ENCODE results near the gene MTF2.
"Not testable (repeated sequence)": the region's sequence is repeated elsewhere in the genome, so short reads cannot be mapped to it uniquely, and the experiment has no call there.

MTF2 gene

GRCh38 chr1:93171549-93172034, 92.5 kb downstream of the MTF2 start:
- TF ChIP-seq CTCF (IDR thresholded peaks at IDR 0.05; ENCODE audit: low read depth, low read length), result no peak
- H3K4me3 ChIP-seq (ENCODE audit: low read depth, low read length), result no peak overlapping the region

- TF ChIP-seq CTCF (IDR thresholded peaks at IDR 0.05; ENCODE audit: low read depth, low read length), result no peak
These were observed 93.7 kb downstream of the MTF2 start for GRCh38 chr1:93172778-93173177.

GRCh38 chr1:93174638-93175037, 95.6 kb downstream of the MTF2 start:
- H3K4me3 ChIP-seq (ENCODE audit: low read depth, low read length), result not testable (repeated sequence)

More at GRCh38 chr1:93172778-93173177, 93.7 kb downstream of the MTF2 start:
- no peak overlapping the region for H3K4me3 ChIP-seq (ENCODE audit: low read depth, low read length)

GRCh38 chr1:93177991-93178390, 98.9 kb downstream of the MTF2 start:
- peak overlapping the region; percentile 98 for H3K4me3 ChIP-seq (ENCODE audit: low read depth, low read length)
- no peak for TF ChIP-seq CTCF (IDR thresholded peaks at IDR 0.05; ENCODE audit: low read depth, low read length)

- no peak for TF ChIP-seq CTCF (IDR thresholded peaks at IDR 0.05; ENCODE audit: low read depth, low read length)
- H3K4me3 ChIP-seq (ENCODE audit: low read depth, low read length), result peak overlapping the region; percentile 98
These were observed 99.3 kb downstream of the MTF2 start for GRCh38 chr1:93178418-93178817.

- TF ChIP-seq CTCF (IDR thresholded peaks at IDR 0.05; ENCODE audit: low read depth, low read length), result no peak; the same call in 1 of the 2 replicates
- peak within 1 kb of the TSS; percentile 98 for H3K4me3 ChIP-seq (ENCODE audit: low read depth, low read length)
These were observed 101.0 kb downstream of the MTF2 start, which contains the start of gene TMED5 for GRCh38 chr1:93179886-93180722. TMED5 (minus strand) TSS chr1:93180413; CDS start chr1:93180242, 171 bp downstream.

GRCh38 chr1:93180723-93181613, 101.9 kb downstream of the MTF2 start, which contains the start of gene CCDC18:
CCDC18 (plus strand) TSS chr1:93180724; CDS start chr1:93183362, 2,638 bp downstream.
- H3K4me3 ChIP-seq (ENCODE audit: low read depth, low read length), result peak within 1 kb of the TSS; percentile 98
- no peak for TF ChIP-seq CTCF (IDR thresholded peaks at IDR 0.05; ENCODE audit: low read depth, low read length)

Data from WI38 (cell line).